MCF 10A (cell line): ENCODE results near the gene WLS. TPM values are rescaled to one million over a fixed set of nuclear protein-coding genes. Genes with fewer than 3 reads are reported as not detected.

Source experiments
- BruUV-seq: library from RNA; stranded (reverse); fragments of 400-500 nt; replicated peaks from 2 replicates; lab custom pipeline; 2021; lab: Mats Ljungman, UMichigan
- CTCF ChIA-PET: fragments of 300-600 bp; sonication (Branson Sonifier 250); formaldehyde crosslinking; extraction: SDS; loops from one replicate; lab custom pipeline; 2021; ENCODE audit warnings: antibody characterized with exemption, inconsistent platforms; lab: Yijun Ruan, JAX
- POLR2A ChIA-PET: fragments of 300-600, 350-650 bp; sonication (Branson Sonifier 250); formaldehyde crosslinking; extraction: SDS; loops from one replicate; lab custom pipeline; 2020; ENCODE audit warnings: antibody characterized with exemption, inconsistent platforms; lab: Yijun Ruan, JAX
- DNase-seq: peaks from one replicate; pipeline ENCODE4 v3.0.0-alpha.2; 2018; ENCODE audit not compliant: unreplicated experiment
- H3K27ac Mint-ChIP-seq: one replicate; pipeline ENCODE4 v1.8.0; 2022; ENCODE audit warnings: mild to moderate bottlenecking, low read depth, mixed read lengths; ENCODE audit not compliant: unreplicated experiment
- H3K27me3 Mint-ChIP-seq: one replicate; pipeline ENCODE4 v1.8.0; 2022; ENCODE audit warnings: mixed read lengths; ENCODE audit not compliant: insufficient read depth, unreplicated experiment
- H3K36me3 Mint-ChIP-seq: one replicate; pipeline ENCODE4 v1.8.0; 2022; ENCODE audit warnings: mild to moderate bottlenecking, moderate library complexity, mixed read lengths; ENCODE audit not compliant: insufficient read depth, unreplicated experiment
- H3K4me1 Mint-ChIP-seq: one replicate; pipeline ENCODE4 v1.8.0; 2022; ENCODE audit warnings: mixed read lengths; ENCODE audit not compliant: insufficient read depth, unreplicated experiment
- H3K4me3 Mint-ChIP-seq: one replicate; pipeline ENCODE4 v1.8.0; 2022; ENCODE audit warnings: mild to moderate bottlenecking, moderate library complexity, mixed read lengths; ENCODE audit not compliant: unreplicated experiment
- H3K9me3 Mint-ChIP-seq: one replicate; pipeline ENCODE4 v1.8.0; 2022; ENCODE audit warnings: mixed read lengths; ENCODE audit not compliant: unreplicated experiment
- CTCF ChIP-seq: fragments of 200-600 bp; IDR thresholded peaks from one replicate; pipeline ENCODE4 v1.8.0; 2022; ENCODE audit warnings: antibody characterized with exemption, mild to moderate bottlenecking; ENCODE audit not compliant: unreplicated experiment
- intact Hi-C: fragments of 100-400 bp; cut with micrococcal nuclease; formaldehyde crosslinking; loops from 2 replicates; pipeline ENCODE4 v1.14.1; 2022
- total RNA-seq: library from RNA; stranded (reverse); gene quantifications from 2 replicates; pipeline ENCODE4 v1.2.3, GENCODE V29; 2022

The WLS gene
- total RNA-seq, 1 experiment from 2014 or later: 37.8 TPM

GRCh38 chr1:68276448-68276847 lies 44.1 kb upstream of the WLS start:
- no peak overlapping the region for H3K4me3 Mint-ChIP-seq
- TF ChIP-seq CTCF: no peak
- H3K27ac Mint-ChIP-seq: no peak overlapping the region
- H3K4me1 Mint-ChIP-seq: no peaks in the 10 kb centered on the region
- ChIA-PET POLR2A (interaction anchor here (0.7 kb wide), 1 partner anchor 9 kb away, joined by 4 read pairs; no protein-coding TSS in a partner anchor), CTCF (no interaction called here)
- no TSS peak for BruUV-seq
- intact Hi-C loops: no loop called here
- no peaks in the 10 kb centered on the region for H3K36me3 Mint-ChIP-seq
- DNase-seq: no peak
- H3K9me3 Mint-ChIP-seq: no peaks in the 10 kb centered on the region
- H3K27me3 Mint-ChIP-seq: no peaks in the 10 kb centered on the region

- CTCF ChIA-PET: interaction anchor here (0.6 kb wide), 1 partner anchor 370 kb away, joined by 4 read pairs; no protein-coding TSS in a partner anchor
- no TSS peak for BruUV-seq
- peak overlapping the region; percentile 49 for H3K27ac Mint-ChIP-seq
- no peak for TF ChIP-seq CTCF
- intact Hi-C loops: no loop called here
- DNase-seq: no peak
- peaks cover 4% of the 10 kb centered on the region for H3K4me1 Mint-ChIP-seq
- H3K27me3 Mint-ChIP-seq: no peaks in the 10 kb centered on the region
- no peaks in the 10 kb centered on the region for H3K36me3 Mint-ChIP-seq
- POLR2A ChIA-PET: interaction anchor here (0.6 kb wide), 1 partner anchor 221 kb away, joined by 4 read pairs; no protein-coding TSS in a partner anchor
- H3K9me3 Mint-ChIP-seq: no peaks in the 10 kb centered on the region
- H3K4me3 Mint-ChIP-seq: no peak overlapping the region
Observed at GRCh38 chr1:68273530-68273929, 41.2 kb upstream of the WLS start.

GRCh38 chr1:68271596-68271995 lies 39.3 kb upstream of the WLS start:
- Mint-ChIP-seq H3K27ac (no peak overlapping the region), H3K4me1 (peaks cover 4% of the 10 kb centered on the region), H3K4me3 (no peak overlapping the region), H3K9me3 (no peaks in the 10 kb centered on the region), H3K36me3 (no peaks in the 10 kb centered on the region), H3K27me3 (no peaks in the 10 kb centered on the region)
- no peak for DNase-seq
- no TSS peak for BruUV-seq
- CTCF ChIA-PET: interaction anchor here (1.0 to 1.1 kb wide), 2 partner anchors 72 to 152 kb away, joined by 6 read pairs; no protein-coding TSS in a partner anchor
- TF ChIP-seq CTCF: no peak
- POLR2A ChIA-PET: no interaction called here
- intact Hi-C loops: no loop called here

GRCh38 chr1:68270951-68271350 lies 38.6 kb upstream of the WLS start:
- no peak overlapping the region for H3K27ac Mint-ChIP-seq
- CTCF ChIA-PET: interaction anchor here (1.1 kb wide), 1 partner anchor 151 kb away, joined by 6 read pairs; no protein-coding TSS in a partner anchor
- no peaks in the 10 kb centered on the region for H3K36me3 Mint-ChIP-seq
- no peaks in the 10 kb centered on the region for H3K9me3 Mint-ChIP-seq
- peaks cover 4% of the 10 kb centered on the region for H3K4me1 Mint-ChIP-seq
- intact Hi-C loops: no loop called here
- H3K27me3 Mint-ChIP-seq: no peaks in the 10 kb centered on the region
- DNase-seq: no peak
- no peak overlapping the region for H3K4me3 Mint-ChIP-seq
- no TSS peak for BruUV-seq
- no peak for TF ChIP-seq CTCF
- POLR2A ChIA-PET: no interaction called here
